Ovary (tissue), 9 donors: Measurements from ENCODE around the gene TBX6. TPM values are rescaled to one million over a fixed set of nuclear protein-coding genes. Genes with fewer than 3 reads are reported as not detected.

Source experiments
- DNase-seq, 5 donors: peaks; one replicate each; pipeline ENCODE4 v3.0.0-alpha.2; 2019 to 2020
- H3K27ac ChIP-seq, 2 donors: fragments of 200-600 bp; one replicate each; pipeline versions ENCODE4 v1.5.1 to v1.8.0; 2019 to 2022
- H3K27me3 ChIP-seq: fragments of 200-600 bp; one replicate; pipeline ENCODE4 v1.8.0; 2022
- H3K36me3 ChIP-seq: fragments of 200-600 bp; sonication (generic); one replicate; pipeline ENCODE4 v1.5.1; 2019
- H3K4me1 ChIP-seq: one replicate; pipeline ENCODE4 v1.8.1; 2013; ENCODE audit warnings: mild to moderate bottlenecking, moderate library complexity; ENCODE audit not compliant: insufficient read depth
- H3K4me3 ChIP-seq: fragments of 200-600 bp; sonication (generic); one replicate; pipeline ENCODE4 v1.5.1; 2017
- H3K9me3 ChIP-seq, 2 donors: fragments of 200-600 bp in 1 of 2; sonication (generic) in 1 of 2; one replicate each; pipeline versions ENCODE4 v1.5.1 to v1.8.1; 2013 to 2019; ENCODE audit warnings: mild to moderate bottlenecking in 1 of 2, moderate library complexity in 1 of 2
- CTCF ChIP-seq, 3 donors: fragments of 450-650 bp in 2 of 3; fragments of 200-600 bp in 1 of 3; IDR thresholded peaks; one replicate each; pipeline versions ENCODE4 v1.5.1 to v1.8.0; 2016 to 2022; ENCODE audit warnings: antibody characterized with exemption in 3 of 3, mild to moderate bottlenecking in 1 of 3
- EP300 ChIP-seq: sonication (generic); formaldehyde crosslinking; IDR thresholded peaks from one replicate; pipeline ENCODE4 v1.6.1; 2017; ENCODE audit warnings: antibody characterized with exemption
- POLR2A ChIP-seq: fragments of 450-650 bp; IDR thresholded peaks from one replicate; pipeline ENCODE4 v1.6.1; 2017; ENCODE audit warnings: antibody characterized with exemption, mild to moderate bottlenecking, moderate library complexity
- WGBS, 3 donors: extraction: QIAGEN DNeasy Blood & Tissue Kit in 1 of 3; methylation state at CpG; one replicate each; pipeline versions ENCODE4 v1.1.5 to v1.1.7; 2013 to 2017; 5-methylcytosine and 5-hydroxymethylcytosine counted together
- intact Hi-C, 4 donors: fragments of 100-400 bp; cut with DNase I; formaldehyde crosslinking; loops; one replicate each; pipeline versions ENCODE4 v1.11.0 to v1.15.1; 2022 to 2023
- polyA plus RNA-seq, 2 donors: library from polyadenylated mRNA; stranded (reverse); fragments of 200-250 nt in 1 of 2; fragments of 350-450 nt in 1 of 2; fragmentation: Illumina TruSeq in 1 of 2; extraction: RNeasy Lipid Tissue Mini Kit (QIAGEN cat#74804) in 1 of 2; gene quantifications; one replicate each; pipeline ENCODE4 v1.2.3, GENCODE V29; 2013 to 2014
- total RNA-seq, 7 donors: library from RNA; depleted of rRNA in 2 of 7; stranded (reverse); fragments of >200 nt in 2 of 7; fragmentation: NEBNext Ultra II Directional in 3 of 7; extraction: Animal tissue kit (Norgen Biotek cat#: 25700) in 3 of 7; gene quantifications; one replicate each; pipeline versions ENCODE4 v1.1.0 to v1.2.4, GENCODE V29; 2016 to 2023
- donor health status: DM: no; HTN: no; CAD: no; lungs with moderate emphysema.
- donor health status: DM: no; HTN: no; CAD: no.
- donor health status: Bipolar disorder and iron deficiency.
- donor health status: DM: yes; HTN: yes; CAD: no.
- donor health status: DM: no; HTN: no; CAD: no.
- donor health status: DM: yes; HTN: yes; CAD: no.

Gene TBX6
- total and polyA plus RNA-seq, 9 donors, result 0.08 to 1.5 (median 0.75) TPM

- Histone ChIP-seq H3K27me3 (no peaks in the 10 kb centered on the region), H3K36me3 (no peaks in the 10 kb centered on the region), H3K9me3 (no peaks in the 10 kb centered on the region), H3K4me1 (peaks cover 12% of the 10 kb centered on the region), H3K4me3 (peak overlapping the region; percentile 47), H3K27ac (peak overlapping the region; percentile 66 to 70)
- whole genome bisulfite sequencing, 3 donors, result 6 to 7% (median 7%) methylated on average over 22 of the region's 22 CpGs
- DNase-seq, result peak; percentile 74 to 88 (median 77)
- intact Hi-C loops, result loop anchor here in 3 of 4 donors (2.0 to 10.0 kb wide), 4 partner anchors 28 to 325 kb away; partner anchors contain the start of genes ALDOA (in 1 of the 3) and ZNF48 (in 1 of the 3)
- peak in 2 of 3 donors; percentile 12 to 65 for TF ChIP-seq CTCF (IDR thresholded peaks at IDR 0.05)
- TF ChIP-seq POLR2A, result no peak
These were observed 768 bp upstream of the TBX6 start for GRCh38 chr16:30092373-30093010.

- peak in 2 of 5 donors; percentile 44 to 54 for DNase-seq
- TF ChIP-seq EP300, result no peak
- H3K9me3 ChIP-seq, result no peaks in the 10 kb centered on the region
- peak overlapping the region; percentile 31 to 70 for H3K27ac ChIP-seq
- no peaks in the 10 kb centered on the region for H3K27me3 ChIP-seq
- WGBS, 3 donors, result 61 to 70% (median 66%) methylated on average over 26 of the region's 26 CpGs
- no peak overlapping the region for H3K4me3 ChIP-seq
- intact Hi-C loops, result loop anchor here in 2 of 4 donors (5.0 to 10.0 kb wide), 3 partner anchors 304 to 327 kb away; partner anchors contain the start of gene ZNF48 (in 1 of the 2)
- no peaks in the 10 kb centered on the region for H3K36me3 ChIP-seq
- H3K4me1 ChIP-seq, result peaks cover 10% of the 10 kb centered on the region
These were observed 953 bp downstream of the TBX6 start for GRCh38 chr16:30090610-30091331.

GRCh38 chr16:30088832-30089624 lies 2.7 kb downstream of the TBX6 start:
- WGBS, 3 donors, result 72 to 82% (median 81%) methylated on average over 13 to 22 of the region's 22 CpGs
- H3K27me3 ChIP-seq, result no peaks in the 10 kb centered on the region
- peaks cover 4% of the 10 kb centered on the region for H3K4me1 ChIP-seq
- no peak for DNase-seq
- H3K4me3 ChIP-seq, result no peak overlapping the region
- H3K27ac ChIP-seq, result no peak overlapping the region
- TF ChIP-seq EP300, result no peak
- TF ChIP-seq CTCF (IDR thresholded peaks at IDR 0.05), result no peak
- no peaks in the 10 kb centered on the region for H3K9me3 ChIP-seq
- H3K36me3 ChIP-seq, result no peaks in the 10 kb centered on the region
- intact Hi-C loops, result loop anchor here in 1 of 4 donors (10.0 kb wide), 1 partner anchor 436 kb away; the partner anchor contains the start of gene ZNF768

- Histone ChIP-seq H3K9me3 (no peaks in the 10 kb centered on the region), H3K27me3 (no peaks in the 10 kb centered on the region), H3K4me1 (peaks cover 4% of the 10 kb centered on the region), H3K4me3 (no peak overlapping the region), H3K36me3 (no peaks in the 10 kb centered on the region), H3K27ac (no peak overlapping the region)
- DNase-seq, result no peak
- intact Hi-C loops, result loop anchor here in 1 of 4 donors (10.0 kb wide), 1 partner anchor 436 kb away; the partner anchor contains the start of gene ZNF768
- WGBS, 3 donors, result 69% methylated on average over 10 of the region's 10 CpGs
- TF ChIP-seq CTCF (IDR thresholded peaks at IDR 0.05) (no peak), EP300 (no peak)
These were observed 3.4 kb downstream of the TBX6 start for GRCh38 chr16:30088237-30088831.
